Bronchial epithelial cell (primary cell): Measurements from ENCODE around the gene ELF3. TPM values are rescaled to one million over a fixed set of nuclear protein-coding genes. Genes with fewer than 3 reads are reported as not detected.

Source experiments
- DNase-seq: peaks from one replicate; pipeline ENCODE4 v3.0.0-alpha.2; 2010; ENCODE audit warnings: low read depth
- FAIRE-seq: peaks from 2 replicates; lab custom pipeline; 2011; peaks lifted over from hg19 to GRCh38; lab: Jason Lieb, UNC
- H3K27me3 ChIP-seq: 2 replicates; pipeline ENCODE4 v1.5.1; 2011; ENCODE audit warnings: low read length; ENCODE audit not compliant: control insufficient read depth, insufficient read depth
- H3K36me3 ChIP-seq: 2 replicates; pipeline ENCODE4 v1.5.1; 2011; ENCODE audit warnings: low read length; ENCODE audit not compliant: control insufficient read depth, insufficient read depth
- H3K4me3 ChIP-seq: 2 replicates; pipeline ENCODE4 v1.5.1; 2011; ENCODE audit warnings: mild to moderate bottlenecking, low read depth, low read length, control low read depth
- total RNA-seq: library from RNA; depleted of rRNA; stranded (reverse); fragments of >200 nt; gene quantifications from 2 replicates; pipeline ENCODE4 v1.2.1, GENCODE V29; 2014
- TF ChIP-seq, protein P1 (sequence below): IDR thresholded peaks from 2 replicates; pipeline ENCODE4 v1.5.1; 2011; ENCODE audit warnings: mild to moderate bottlenecking, moderate library complexity, low read length, control low read depth, inconsistent platforms; ENCODE audit not compliant: insufficient read depth, severe bottlenecking

The ELF3 gene
- total RNA-seq, 1 donor from 2014 or later = 66.1 TPM

DNA sequence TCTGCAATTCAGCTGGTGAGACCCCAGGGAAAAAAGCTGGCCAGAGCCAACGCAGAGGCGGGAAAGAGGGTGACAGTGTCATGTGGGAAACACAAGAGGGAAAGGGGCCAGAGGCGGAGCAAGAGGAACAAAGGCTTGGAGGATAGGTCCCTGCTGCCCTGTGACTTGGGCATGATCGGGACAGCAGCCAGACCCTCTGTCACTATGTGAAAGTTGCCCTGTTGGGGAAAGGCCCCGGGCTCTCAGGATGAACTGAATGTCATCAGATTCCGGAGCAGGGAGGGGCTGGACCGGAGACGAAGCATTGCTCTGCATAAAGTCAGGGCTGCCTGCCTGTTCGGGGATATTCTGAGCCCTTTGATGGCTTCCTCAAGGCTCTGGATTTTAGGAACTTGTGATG is 5.7 kb upstream of the ELF3 start:
- TF ChIP-seq, protein P1, sequence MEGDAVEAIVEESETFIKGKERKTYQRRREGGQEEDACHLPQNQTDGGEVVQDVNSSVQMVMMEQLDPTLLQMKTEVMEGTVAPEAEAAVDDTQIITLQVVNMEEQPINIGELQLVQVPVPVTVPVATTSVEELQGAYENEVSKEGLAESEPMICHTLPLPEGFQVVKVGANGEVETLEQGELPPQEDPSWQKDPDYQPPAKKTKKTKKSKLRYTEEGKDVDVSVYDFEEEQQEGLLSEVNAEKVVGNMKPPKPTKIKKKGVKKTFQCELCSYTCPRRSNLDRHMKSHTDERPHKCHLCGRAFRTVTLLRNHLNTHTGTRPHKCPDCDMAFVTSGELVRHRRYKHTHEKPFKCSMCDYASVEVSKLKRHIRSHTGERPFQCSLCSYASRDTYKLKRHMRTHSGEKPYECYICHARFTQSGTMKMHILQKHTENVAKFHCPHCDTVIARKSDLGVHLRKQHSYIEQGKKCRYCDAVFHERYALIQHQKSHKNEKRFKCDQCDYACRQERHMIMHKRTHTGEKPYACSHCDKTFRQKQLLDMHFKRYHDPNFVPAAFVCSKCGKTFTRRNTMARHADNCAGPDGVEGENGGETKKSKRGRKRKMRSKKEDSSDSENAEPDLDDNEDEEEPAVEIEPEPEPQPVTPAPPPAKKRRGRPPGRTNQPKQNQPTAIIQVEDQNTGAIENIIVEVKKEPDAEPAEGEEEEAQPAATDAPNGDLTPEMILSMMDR = no peak
- H3K27me3 ChIP-seq = no peaks in the 10 kb centered on the region
- H3K36me3 ChIP-seq = peaks cover 19% of the 10 kb centered on the region
- FAIRE-seq (no peak), DNase-seq (no peak)
- H3K4me3 ChIP-seq = no peak overlapping the region

DNA sequence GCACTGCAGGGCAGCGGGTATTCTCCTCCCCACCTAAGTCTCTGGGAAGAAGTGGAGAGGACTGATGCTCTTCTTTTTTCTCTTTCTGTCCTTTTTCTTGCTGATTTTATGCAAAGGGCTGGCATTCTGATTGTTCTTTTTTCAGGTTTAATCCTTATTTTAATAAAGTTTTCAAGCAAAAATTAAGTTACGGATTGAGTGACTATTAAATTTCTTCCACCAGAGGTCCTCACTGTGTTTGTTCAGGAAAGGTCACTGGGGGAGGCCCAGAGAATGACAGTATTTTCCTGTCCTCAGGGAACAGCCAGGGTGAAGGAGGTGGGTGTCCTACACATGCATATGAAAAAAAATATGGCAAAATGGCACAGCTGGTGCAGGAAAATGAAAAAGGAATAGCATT is 4.4 kb upstream of the ELF3 start:
- TF ChIP-seq, protein P1 = no peak
- no peak overlapping the region for H3K4me3 ChIP-seq
- peak; percentile 22 for DNase-seq
- peaks cover 17% of the 10 kb centered on the region for H3K36me3 ChIP-seq
- no peak for FAIRE-seq
- H3K27me3 ChIP-seq = no peaks in the 10 kb centered on the region

DNA sequence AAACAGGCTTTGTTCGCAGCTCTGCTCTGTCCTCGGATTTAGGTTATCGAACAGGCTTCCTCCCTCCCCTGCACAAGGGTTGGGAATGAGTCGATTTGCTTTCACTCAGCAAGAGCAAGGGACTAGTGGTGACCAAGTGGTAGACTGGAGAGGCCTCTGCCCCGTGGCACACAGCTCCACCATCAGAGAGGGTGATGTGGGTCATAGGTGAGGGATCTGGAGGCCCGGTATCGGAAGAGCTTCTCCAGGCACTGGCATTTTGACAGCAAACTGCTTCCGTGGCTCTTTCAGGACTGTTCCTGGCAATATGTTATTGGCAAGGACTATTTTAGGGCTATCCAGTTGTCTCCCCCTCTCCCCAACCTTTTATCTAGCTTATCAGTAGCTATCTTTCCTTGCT is 3.1 kb upstream of the ELF3 start:
- Histone ChIP-seq H3K36me3 (peaks cover 17% of the 10 kb centered on the region), H3K27me3 (peaks cover under 1% of the 10 kb centered on the region), H3K4me3 (no peak overlapping the region)
- FAIRE-seq = no peak
- TF ChIP-seq, protein P1 = no peak
- DNase-seq = no peak

DNA sequence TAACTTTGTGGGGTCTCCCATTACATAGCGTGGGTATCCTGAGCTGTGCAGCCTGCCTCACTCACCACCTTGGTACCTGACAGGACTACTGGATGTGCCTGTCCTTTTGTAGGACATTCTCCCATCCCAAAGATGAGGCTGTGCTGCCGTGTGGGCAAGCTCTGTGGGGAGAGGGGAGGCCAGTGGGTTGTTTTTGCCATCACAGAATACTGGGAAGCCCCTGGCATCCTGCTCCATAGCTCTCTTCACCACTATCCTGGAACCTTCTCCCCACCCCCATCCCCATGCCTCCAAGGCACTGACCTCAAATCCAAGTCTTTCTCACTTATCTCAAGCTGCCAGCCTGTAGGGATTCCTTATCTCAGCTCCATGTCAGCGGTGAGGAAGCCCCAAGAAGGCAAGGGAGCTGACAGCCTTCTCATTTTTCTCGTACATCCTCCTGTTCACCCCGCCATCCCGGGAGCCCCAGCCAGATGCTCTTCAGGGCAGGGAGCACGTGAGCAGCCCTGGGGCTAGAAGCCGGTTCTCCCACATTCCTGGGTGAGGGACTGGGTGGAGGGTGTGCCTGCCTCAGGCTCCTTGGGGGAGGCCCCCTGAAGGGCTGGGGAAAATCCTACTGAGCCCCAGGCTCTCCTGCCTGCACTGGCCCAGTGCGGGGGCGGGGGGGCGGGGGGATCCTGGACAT is 2.4 kb upstream of the ELF3 start:
- Histone ChIP-seq H3K36me3 (peaks cover 22% of the 10 kb centered on the region), H3K4me3 (no peak overlapping the region), H3K27me3 (peaks cover 3% of the 10 kb centered on the region)
- TF ChIP-seq, protein P1 = no peak
- peak; percentile 79 for DNase-seq
- FAIRE-seq = no peak

DNA sequence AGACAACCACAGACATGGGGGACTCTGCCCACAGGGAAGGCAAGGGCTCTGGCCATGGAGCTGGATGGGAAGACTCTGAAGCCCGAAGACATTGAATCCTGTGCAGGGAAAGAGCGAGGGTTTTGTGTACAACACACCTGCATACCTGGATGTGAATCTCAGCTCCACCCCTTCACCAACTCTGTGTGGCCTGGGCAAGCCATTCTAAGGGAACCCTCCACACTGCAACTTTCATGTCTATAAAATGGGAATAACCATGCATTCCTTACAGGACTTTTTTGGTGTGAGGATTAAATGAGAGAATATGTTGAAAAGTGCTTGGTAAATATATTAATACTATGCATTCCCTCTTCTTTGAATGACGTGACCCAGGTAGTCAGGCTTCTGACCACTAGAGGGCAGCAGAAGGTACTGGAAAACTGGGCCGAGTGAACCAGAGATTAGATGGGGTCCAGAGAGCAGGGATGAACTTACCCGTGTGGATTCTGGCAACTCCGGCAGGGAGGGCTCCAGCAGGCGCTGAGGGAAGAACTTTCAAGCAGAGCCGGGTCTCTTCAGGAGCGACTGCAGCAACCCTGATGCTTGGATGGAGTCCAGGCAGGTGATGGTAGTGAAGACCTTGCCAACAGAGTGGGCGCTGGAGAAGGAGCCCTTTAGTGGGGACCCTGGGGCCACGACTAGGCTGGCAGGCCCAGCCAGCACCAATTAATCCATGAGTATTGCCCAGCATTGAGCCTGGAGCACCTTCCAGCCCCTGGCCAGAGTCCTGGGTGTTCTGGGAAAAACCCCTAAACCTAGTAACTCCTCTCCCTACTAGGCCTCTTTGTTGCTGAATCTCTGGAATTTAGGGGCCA is 834 bp upstream of the ELF3 start:
- Histone ChIP-seq H3K4me3 (peak overlapping the region; percentile 61), H3K36me3 (peaks cover 27% of the 10 kb centered on the region), H3K27me3 (peaks cover 3% of the 10 kb centered on the region)
- DNase-seq (peak; percentile 73), FAIRE-seq (no peak)
- TF ChIP-seq, protein P1 = peak; percentile 74
